Measurements from ENCODE around the gene SLC23A2.

GRCh38 chr20:4873396-4873795 is 127.9 kb downstream of the SLC23A2 start:
- TF ChIP-seq CTCF (conservative IDR thresholded peaks at IDR 0.05; ENCODE audit: low read length) (no peak), EZH2phosphoT487 (IDR thresholded peaks at IDR 0.05; ENCODE audit: borderline replicate concordance, low read depth, low read length) (no peak)
